Calu3 (cell line): ENCODE measurements around the gene DCHS1. TPM values are rescaled to one million over a fixed set of nuclear protein-coding genes. Genes with fewer than 3 reads are reported as not detected.

Source experiments
- BruUV-seq: library from RNA; stranded (reverse); fragments of 400-500 nt; replicated peaks from 2 replicates; lab custom pipeline; 2021; lab: Mats Ljungman, UMichigan
- CTCF ChIA-PET: fragments of 300-600 bp; sonication (Branson Sonifier 250); formaldehyde crosslinking; loops from one replicate; lab custom pipeline; 2022; ENCODE audit warnings: antibody characterized with exemption; lab: Charles Lee
- DNase-seq: peaks from one replicate; pipeline ENCODE4 v3.0.0; 2022
- H3K27ac Mint-ChIP-seq: one replicate; pipeline ENCODE4 v1.8.0; 2022; ENCODE audit warnings: mixed read lengths; ENCODE audit not compliant: unreplicated experiment
- H3K27me3 Mint-ChIP-seq: one replicate; pipeline ENCODE4 v1.8.0; 2022; ENCODE audit warnings: mixed read lengths; ENCODE audit not compliant: unreplicated experiment
- H3K36me3 Mint-ChIP-seq: one replicate; pipeline ENCODE4 v1.8.0; 2022; ENCODE audit warnings: mild to moderate bottlenecking, moderate library complexity, mixed read lengths; ENCODE audit not compliant: insufficient read depth, unreplicated experiment
- H3K4me1 Mint-ChIP-seq: one replicate; pipeline ENCODE4 v1.8.0; 2022; ENCODE audit warnings: mild to moderate bottlenecking, low read depth, mixed read lengths; ENCODE audit not compliant: unreplicated experiment
- H3K4me3 Mint-ChIP-seq: one replicate; pipeline ENCODE4 v1.8.0; 2022; ENCODE audit warnings: mild to moderate bottlenecking, low read depth, moderate library complexity, mixed read lengths; ENCODE audit not compliant: unreplicated experiment
- H3K9me3 Mint-ChIP-seq: one replicate; pipeline ENCODE4 v1.8.0; 2022; ENCODE audit warnings: low read depth, mixed read lengths; ENCODE audit not compliant: unreplicated experiment
- CTCF ChIP-seq: fragments of 200-600 bp; IDR thresholded peaks from one replicate; pipeline ENCODE4 v1.8.0; 2022; ENCODE audit warnings: antibody characterized with exemption; ENCODE audit not compliant: unreplicated experiment
- intact Hi-C: fragments of 100-400 bp; cut with micrococcal nuclease; formaldehyde crosslinking; loops from one replicate; pipeline ENCODE4 v1.10.0; 2022; ENCODE audit not compliant: unreplicated experiment
- total RNA-seq: library from RNA; stranded (reverse); gene quantifications from 2 replicates; pipeline ENCODE4 v1.2.3, GENCODE V29; 2022

Gene DCHS1
- total RNA-seq, 1 experiment from 2014 or later = 0.02 TPM

- no TSS peak for BruUV-seq
- no peaks in the 10 kb centered on the region for H3K27me3 Mint-ChIP-seq
- DNase-seq = no peak
- no peak for TF ChIP-seq CTCF
- H3K9me3 Mint-ChIP-seq = no peaks in the 10 kb centered on the region
- peaks cover 24% of the 10 kb centered on the region for H3K4me1 Mint-ChIP-seq
- no peaks in the 10 kb centered on the region for H3K36me3 Mint-ChIP-seq
- no peak overlapping the region for H3K27ac Mint-ChIP-seq
- CTCF ChIA-PET = interaction anchor here (0.6 to 1.1 kb wide), 3 partner anchors 12 to 145 kb away, joined by 3 to 9 read pairs (median 3); partner anchors contain the start of gene MRPL17
- intact Hi-C loops = loop anchor here (2.0 to 10.0 kb wide), 2 partner anchors 71 to 127 kb away; partner anchors contain the start of genes ARFIP2, MRPL17 and TIMM10B
- H3K4me3 Mint-ChIP-seq = no peak overlapping the region
Observed at GRCh38 chr11:6611963-6612212, 43.7 kb downstream of the DCHS1 start.

- CTCF ChIA-PET = interaction anchor here (0.6 to 1.1 kb wide), 3 partner anchors 12 to 146 kb away, joined by 3 to 9 read pairs (median 3); partner anchors contain the start of gene MRPL17
- Mint-ChIP-seq H3K4me3 (no peak overlapping the region), H3K9me3 (no peaks in the 10 kb centered on the region), H3K36me3 (peaks cover 6% of the 10 kb centered on the region), H3K27me3 (no peaks in the 10 kb centered on the region), H3K27ac (peak overlapping the region; percentile 81), H3K4me1 (peaks cover 24% of the 10 kb centered on the region)
- no TSS peak for BruUV-seq
- no peak for TF ChIP-seq CTCF
- no peak for DNase-seq
- intact Hi-C loops = loop anchor here (10.0 kb wide), 1 partner anchor 127 kb away; the partner anchor contains the start of genes ARFIP2 and TIMM10B
Observed at GRCh38 chr11:6611092-6611962, 44.3 kb downstream of the DCHS1 start.

- Mint-ChIP-seq H3K27me3 (no peaks in the 10 kb centered on the region), H3K4me1 (peaks cover 24% of the 10 kb centered on the region), H3K9me3 (no peaks in the 10 kb centered on the region), H3K4me3 (no peak overlapping the region), H3K27ac (peak overlapping the region; percentile 81), H3K36me3 (peaks cover 11% of the 10 kb centered on the region)
- TF ChIP-seq CTCF = no peak
- CTCF ChIA-PET = no interaction called here
- intact Hi-C loops = loop anchor here (10.0 kb wide), 1 partner anchor 126 kb away; the partner anchor contains the start of genes ARFIP2 and TIMM10B
- TSS peak; percentile 44 for BruUV-seq
- DNase-seq = no peak
Observed at GRCh38 chr11:6610591-6610990, 45.0 kb downstream of the DCHS1 start.

GRCh38 chr11:6609502-6610015 lies 46.0 kb downstream of the DCHS1 start:
- intact Hi-C loops = loop anchor here (10.0 kb wide), 1 partner anchor 125 kb away; the partner anchor contains the start of genes ARFIP2 and TIMM10B
- H3K27ac Mint-ChIP-seq = peak overlapping the region; percentile 81
- no peak for TF ChIP-seq CTCF
- DNase-seq = no peak
- peaks cover 11% of the 10 kb centered on the region for H3K36me3 Mint-ChIP-seq
- CTCF ChIA-PET = no interaction called here
- peaks cover 24% of the 10 kb centered on the region for H3K4me1 Mint-ChIP-seq
- H3K27me3 Mint-ChIP-seq = no peaks in the 10 kb centered on the region
- H3K9me3 Mint-ChIP-seq = no peaks in the 10 kb centered on the region
- BruUV-seq = no TSS peak
- no peak overlapping the region for H3K4me3 Mint-ChIP-seq
